WTC11 (cell line): ENCODE measurements around the gene TMEM35A. TPM values are rescaled to one million over a fixed set of nuclear protein-coding genes. Genes with fewer than 3 reads are reported as not detected.

ENCODE experiments used
- ATAC-seq: fragments of 200-7000 bp; cut with Tn5 transposase; 2 replicates; pipeline ENCODE4 v1.10.0; 2021; ENCODE audit warnings: mild to moderate bottlenecking, moderate library complexity
- CTCF ChIA-PET: fragments of 300-600 bp; sonication (Branson Sonifier 250); formaldehyde crosslinking; loops from one replicate; lab custom pipeline; 2021; ENCODE audit warnings: antibody characterized with exemption; lab: Charles Lee
- POLR2A ChIA-PET: fragments of 350-600 bp; sonication (Branson Sonifier 250); formaldehyde crosslinking; loops from one replicate; lab custom pipeline; 2021; ENCODE audit warnings: antibody characterized with exemption; lab: Charles Lee
- DNase-seq: peaks from one replicate; pipeline ENCODE4 v3.0.0; 2021; ENCODE audit warnings: low spot score
- H3K27ac Mint-ChIP-seq: 2 replicates; pipeline ENCODE4 v1.8.0; 2021; ENCODE audit warnings: mixed read lengths
- H3K27me3 Mint-ChIP-seq: 2 replicates; pipeline ENCODE4 v1.8.0; 2021; ENCODE audit warnings: low read depth, mild to moderate bottlenecking, moderate library complexity, mixed read lengths
- H3K36me3 Mint-ChIP-seq: 2 replicates; pipeline ENCODE4 v1.8.0; 2021; ENCODE audit warnings: mixed read lengths
- H3K4me1 Mint-ChIP-seq: 2 replicates; pipeline ENCODE4 v1.8.0; 2022; ENCODE audit warnings: mixed read lengths
- H3K4me3 Mint-ChIP-seq: 2 replicates; pipeline ENCODE4 v1.8.0; 2021; ENCODE audit warnings: mild to moderate bottlenecking, moderate library complexity, mixed read lengths
- H3K9me3 Mint-ChIP-seq: 2 replicates; pipeline ENCODE4 v1.8.0; 2021; ENCODE audit warnings: mixed read lengths
- AFF4 ChIP-seq: sonication (generic); formaldehyde crosslinking; IDR thresholded peaks from 2 replicates; pipeline ENCODE4 v1.8.1; 2023; ENCODE audit warnings: mild to moderate bottlenecking, missing genetic modification reagents, borderline replicate concordance
- ARID4B ChIP-seq: sonication (generic); formaldehyde crosslinking; IDR thresholded peaks from 2 replicates; pipeline ENCODE4 v1.8.0; 2023; ENCODE audit warnings: missing genetic modification reagents, mild to moderate bottlenecking, borderline replicate concordance
- CREB1 ChIP-seq: sonication (generic); formaldehyde crosslinking; IDR thresholded peaks from 2 replicates; pipeline ENCODE4 v1.8.0; 2023; ENCODE audit warnings: mild to moderate bottlenecking, missing genetic modification reagents
- ERG ChIP-seq: fragments of 250-450 bp; sonication (Bioruptor Pico); IDR thresholded peaks from 2 replicates; pipeline ENCODE4 v1.8.0; 2021; ENCODE audit warnings: mild to moderate bottlenecking
- FOXK1 ChIP-seq: sonication (generic); formaldehyde crosslinking; IDR thresholded peaks from 2 replicates; pipeline ENCODE4 v1.8.0; 2022; ENCODE audit warnings: mild to moderate bottlenecking, moderate library complexity, missing genetic modification reagents
- MYBL2 ChIP-seq: sonication (generic); formaldehyde crosslinking; IDR thresholded peaks from 2 replicates; pipeline ENCODE4 v1.8.1; 2023; ENCODE audit warnings: mild to moderate bottlenecking, moderate library complexity, missing genetic modification reagents
- NFATC4 ChIP-seq: fragments of 250-450 bp; sonication (Bioruptor Pico); IDR thresholded peaks from 2 replicates; pipeline ENCODE4 v1.9.0; 2021; ENCODE audit warnings: mild to moderate bottlenecking
- NFE2L1 ChIP-seq: sonication (generic); formaldehyde crosslinking; IDR thresholded peaks from 2 replicates; pipeline ENCODE4 v1.8.1; 2023; ENCODE audit warnings: missing genetic modification reagents
- PRDM15 ChIP-seq: sonication (generic); formaldehyde crosslinking; IDR thresholded peaks from 2 replicates; pipeline ENCODE4 v1.8.0; 2022; ENCODE audit warnings: missing genetic modification reagents
- SMAD3 ChIP-seq: sonication (generic); formaldehyde crosslinking; IDR thresholded peaks from 2 replicates; pipeline ENCODE4 v1.8.0; 2022; ENCODE audit warnings: missing genetic modification reagents, mild to moderate bottlenecking, borderline replicate concordance
- ZMAT4 ChIP-seq: fragments of 250-450 bp; sonication (Bioruptor Pico); IDR thresholded peaks from 2 replicates; pipeline ENCODE4 v1.9.0; 2021; ENCODE audit warnings: mild to moderate bottlenecking
- ZNF121 ChIP-seq: sonication (generic); formaldehyde crosslinking; IDR thresholded peaks from 2 replicates; pipeline ENCODE4 v1.8.0; 2023; ENCODE audit warnings: missing genetic modification reagents
- ZNF138 ChIP-seq: sonication (generic); formaldehyde crosslinking; conservative IDR thresholded peaks from 2 replicates; pipeline ENCODE4 v1.8.1; 2022; ENCODE audit warnings: mild to moderate bottlenecking, moderate library complexity, missing genetic modification reagents
- ZNF263 ChIP-seq: sonication (generic); formaldehyde crosslinking; IDR thresholded peaks from 2 replicates; pipeline ENCODE4 v1.8.1; 2022; ENCODE audit warnings: low read depth, mild to moderate bottlenecking, moderate library complexity, missing genetic modification reagents
- ZNF425 ChIP-seq: fragments of 250-450 bp; sonication (Bioruptor Pico); conservative IDR thresholded peaks from 2 replicates; pipeline ENCODE4 v1.9.0; 2021; ENCODE audit warnings: mild to moderate bottlenecking
- ZNF512 ChIP-seq: sonication (generic); formaldehyde crosslinking; IDR thresholded peaks from 2 replicates; pipeline ENCODE4 v1.8.1; 2022; ENCODE audit warnings: missing genetic modification reagents, borderline replicate concordance
- ZNF671 ChIP-seq: fragments of 250-450 bp; sonication (Bioruptor Pico); IDR thresholded peaks from 2 replicates; pipeline ENCODE4 v1.8.0; 2021; ENCODE audit warnings: mild to moderate bottlenecking
- total RNA-seq: library from RNA; stranded (reverse); gene quantifications from 3 replicates; pipeline ENCODE4 v1.2.3, GENCODE V29; 2021

TMEM35A gene
- total RNA-seq, 1 experiment from 2014 or later, result 3.9 TPM

GRCh38 chrX:101040197-101040596 lies 38.5 kb upstream of the TMEM35A start:
- ChIA-PET POLR2A (no interaction called here), CTCF (no interaction called here)
- Mint-ChIP-seq H3K4me1 (no peaks in the 10 kb centered on the region), H3K27me3 (no peaks in the 10 kb centered on the region), H3K36me3 (peaks cover 6% of the 10 kb centered on the region), H3K27ac (no peak overlapping the region), H3K9me3 (no peaks in the 10 kb centered on the region), H3K4me3 (no peak overlapping the region)
- TF ChIP-seq FOXK1 (CRISPR knock-in tag), result no peak
- no peak for TF ChIP-seq AFF4 (CRISPR knock-in tag)
- no peak for TF ChIP-seq ZNF138
- TF ChIP-seq MYBL2 (CRISPR knock-in tag), result no peak
- TF ChIP-seq SMAD3 (CRISPR knock-in tag), result no peak
- no peak for TF ChIP-seq ZNF121
- TF ChIP-seq PRDM15, result no peak
- no peak for TF ChIP-seq ZNF263
- TF ChIP-seq ERG (CRISPR knock-in tag), result no peak
- TF ChIP-seq NFATC4 (CRISPR knock-in tag), result no peak
- ATAC-seq, result no peak
- DNase-seq, result no peak

- Mint-ChIP-seq H3K27ac (peak overlapping the region; percentile 84; the same call in 1 of the 2 replicates), H3K27me3 (no peaks in the 10 kb centered on the region), H3K4me1 (peaks cover 2% of the 10 kb centered on the region; the same call in 1 of the 2 replicates), H3K36me3 (peaks cover 2% of the 10 kb centered on the region; the same call in 1 of the 2 replicates), H3K4me3 (peak overlapping the region; percentile 76), H3K9me3 (no peaks in the 10 kb centered on the region)
- ATAC-seq, result no peak; the same call in 1 of the 2 replicates
- ChIA-PET POLR2A (no interaction called here), CTCF (no interaction called here)
- DNase-seq, result no peak
- no peak for TF ChIP-seq ARID4B
- no peak for TF ChIP-seq CREB1 (CRISPR knock-in tag)
- no peak for TF ChIP-seq NFE2L1 (CRISPR knock-in tag)
- TF ChIP-seq ZNF512 (CRISPR knock-in tag), result no peak
- TF ChIP-seq ZNF425 (CRISPR knock-in tag), result no peak
- TF ChIP-seq ZMAT4 (CRISPR knock-in tag), result no peak
- no peak for TF ChIP-seq ZNF671 (CRISPR knock-in tag)
- TF ChIP-seq ZNF138, result no peak
Measured at GRCh38 chrX:101051153-101051548, 27.5 kb upstream of the TMEM35A start.
